Measurements from ENCODE around the gene RSPH10B.
"Not testable (repeated sequence)": the region's sequence is repeated elsewhere in the genome, so short reads cannot be mapped to it uniquely, and the experiment has no call there.

Gene RSPH10B

DNA sequence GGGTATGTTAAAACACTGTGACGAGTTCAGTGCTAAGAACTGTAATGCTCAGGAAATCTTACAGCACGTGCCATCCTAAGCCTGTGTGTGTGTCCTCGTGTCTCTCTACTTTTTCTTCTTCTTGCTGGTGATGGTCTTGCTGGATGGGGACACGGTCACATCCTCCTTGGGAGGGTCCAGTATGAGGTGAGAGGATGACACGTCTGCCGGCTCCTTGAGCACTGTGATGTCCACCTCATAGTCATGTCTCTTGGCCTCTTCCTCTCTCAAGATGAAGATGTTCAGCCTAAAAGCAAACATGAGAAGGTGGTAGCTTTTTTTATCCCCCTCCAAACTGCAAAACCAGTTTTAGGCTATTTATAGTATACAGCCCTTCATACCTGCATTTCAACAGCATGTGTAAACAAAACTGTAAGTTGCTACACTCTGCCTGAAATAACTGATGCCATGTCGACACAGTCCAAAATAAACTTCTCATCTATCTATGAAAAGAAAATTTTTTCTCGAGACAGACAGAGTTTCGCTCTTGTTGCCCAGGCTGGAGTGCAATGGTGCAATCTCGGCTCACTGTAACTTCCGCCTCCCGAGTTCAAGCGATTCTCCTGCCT, 44.1 kb downstream of the RSPH10B start:
- DNase-seq (ENCODE audit: low read depth, low spot score) = not testable (repeated sequence)

DNA sequence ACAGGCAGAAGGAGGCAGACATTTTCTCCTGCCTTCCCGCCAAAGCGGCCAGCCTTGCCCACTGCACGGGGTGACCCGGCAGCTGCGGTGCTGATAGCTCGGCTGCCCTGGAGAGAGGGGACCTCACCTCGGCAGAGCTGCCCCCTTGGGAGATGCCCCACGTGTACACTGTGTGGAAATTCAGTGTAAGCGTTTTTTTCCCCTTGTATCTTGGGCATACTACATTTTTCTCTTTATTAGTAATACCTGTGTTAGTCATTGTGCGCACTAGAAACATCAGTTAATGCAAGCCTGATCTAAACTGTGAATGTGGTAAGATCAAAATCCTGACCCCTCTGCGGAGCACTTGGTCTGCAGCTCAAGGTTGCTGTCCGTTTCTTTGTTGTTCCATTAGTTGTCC, 45.9 kb downstream of the RSPH10B start:
- DNase-seq (ENCODE audit: low read depth, low spot score) = not testable (repeated sequence)

DNA sequence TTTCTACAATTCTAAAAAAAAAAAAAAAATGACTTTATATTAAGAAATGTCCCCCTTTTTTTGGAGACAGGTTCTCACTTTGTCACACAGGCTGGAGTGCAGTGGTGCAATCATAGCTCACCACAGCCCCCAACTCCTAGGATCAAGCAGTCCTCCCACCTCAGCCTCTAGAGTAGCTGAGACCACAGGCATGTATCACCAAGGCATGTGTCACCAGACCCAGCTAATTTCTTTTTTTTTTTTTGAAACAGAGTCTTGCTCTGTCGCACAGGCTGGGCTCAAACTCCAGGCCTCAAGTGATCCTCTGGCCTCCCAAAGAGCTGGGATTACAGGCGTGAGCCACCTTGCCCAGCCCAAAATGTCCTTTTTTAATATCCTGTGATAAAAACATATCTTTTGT, 46.3 kb downstream of the RSPH10B start:
- DNase-seq (ENCODE audit: low read depth, low spot score) = not testable (repeated sequence)

DNA sequence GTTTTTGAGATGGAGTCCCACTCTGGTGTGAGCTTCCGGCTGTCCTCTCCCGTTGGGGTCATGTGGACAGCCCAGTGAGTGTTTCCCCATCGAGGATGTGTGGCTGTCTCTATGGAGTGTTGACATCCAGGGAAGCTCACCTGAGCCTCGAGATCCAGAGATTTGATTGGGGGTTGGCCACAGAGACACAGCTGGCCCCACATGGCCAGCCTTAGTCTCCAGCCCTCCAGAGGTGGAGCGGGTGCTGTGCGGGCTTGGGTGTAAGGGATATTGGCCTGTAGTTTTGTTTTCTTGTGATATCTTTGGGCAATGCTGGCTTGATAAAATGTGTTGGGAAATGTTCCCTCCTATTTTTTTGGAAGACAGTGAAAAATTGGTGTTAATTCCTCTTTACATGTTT, 54.0 kb downstream of the RSPH10B start:
- DNase-seq (ENCODE audit: low read depth, low spot score) = not testable (repeated sequence)

DNA sequence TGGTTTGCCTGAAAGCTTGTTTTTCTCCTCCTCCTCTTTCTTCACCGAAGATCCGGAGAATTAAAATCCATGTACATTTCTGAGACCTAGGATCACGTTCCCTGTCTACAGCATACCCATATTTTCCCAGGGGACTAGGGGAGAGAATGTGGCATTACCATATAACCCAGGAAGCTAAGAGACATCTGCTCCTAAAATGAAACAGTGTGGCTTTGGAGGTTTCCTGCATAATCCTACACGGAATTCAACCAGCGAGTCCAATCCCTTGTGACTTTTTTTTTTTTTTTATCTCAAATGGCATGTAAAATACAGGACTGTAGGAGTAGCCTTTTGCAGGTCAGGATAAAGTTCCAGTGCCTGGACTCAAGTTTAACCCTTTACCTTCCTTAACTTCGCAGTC, 61.7 kb downstream of the RSPH10B start:
- not testable (repeated sequence) for DNase-seq (ENCODE audit: low read depth, low spot score)

DNA sequence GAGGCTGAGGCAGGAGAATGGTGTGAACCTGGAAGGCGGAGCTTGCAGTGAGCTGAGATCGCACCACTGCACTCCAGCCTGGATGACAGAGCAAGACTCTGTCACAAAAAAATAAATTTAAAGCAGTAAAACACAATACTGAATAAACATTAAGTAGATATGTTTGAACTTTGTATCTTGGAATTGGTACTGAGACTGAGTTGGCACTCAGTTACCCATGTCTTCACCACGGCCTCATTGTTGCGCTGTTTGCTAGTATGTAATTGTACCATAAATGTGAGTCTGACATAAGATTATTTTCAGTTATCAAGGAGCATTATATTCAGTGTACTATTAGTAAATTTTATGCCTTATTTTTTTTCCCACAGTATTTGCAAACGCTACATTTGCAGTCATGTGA, 65.8 kb downstream of the RSPH10B start:
- not testable (repeated sequence) for DNase-seq (ENCODE audit: low read depth, low spot score)

DNA sequence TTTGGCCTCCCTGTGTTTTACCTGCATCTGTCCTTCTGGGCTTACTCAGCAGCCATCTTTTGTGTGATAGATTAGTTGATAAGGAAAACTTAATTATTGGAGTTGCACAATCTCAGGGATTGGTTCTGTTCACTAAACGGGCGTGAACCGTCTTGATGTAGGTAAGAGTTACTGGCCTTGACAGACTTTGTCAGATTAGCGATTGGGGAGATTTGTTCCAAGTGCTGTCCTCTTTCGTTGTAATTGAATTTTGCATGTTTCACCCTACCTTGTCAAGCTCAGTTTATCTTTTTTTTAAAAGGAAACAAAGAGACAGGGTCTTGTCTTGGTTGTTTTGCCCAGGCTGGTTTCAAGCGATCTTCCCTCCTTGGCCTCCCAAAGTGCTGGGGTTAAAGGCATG, 67.5 kb downstream of the RSPH10B start:
- not testable (repeated sequence) for DNase-seq (ENCODE audit: low read depth, low spot score)

DNA sequence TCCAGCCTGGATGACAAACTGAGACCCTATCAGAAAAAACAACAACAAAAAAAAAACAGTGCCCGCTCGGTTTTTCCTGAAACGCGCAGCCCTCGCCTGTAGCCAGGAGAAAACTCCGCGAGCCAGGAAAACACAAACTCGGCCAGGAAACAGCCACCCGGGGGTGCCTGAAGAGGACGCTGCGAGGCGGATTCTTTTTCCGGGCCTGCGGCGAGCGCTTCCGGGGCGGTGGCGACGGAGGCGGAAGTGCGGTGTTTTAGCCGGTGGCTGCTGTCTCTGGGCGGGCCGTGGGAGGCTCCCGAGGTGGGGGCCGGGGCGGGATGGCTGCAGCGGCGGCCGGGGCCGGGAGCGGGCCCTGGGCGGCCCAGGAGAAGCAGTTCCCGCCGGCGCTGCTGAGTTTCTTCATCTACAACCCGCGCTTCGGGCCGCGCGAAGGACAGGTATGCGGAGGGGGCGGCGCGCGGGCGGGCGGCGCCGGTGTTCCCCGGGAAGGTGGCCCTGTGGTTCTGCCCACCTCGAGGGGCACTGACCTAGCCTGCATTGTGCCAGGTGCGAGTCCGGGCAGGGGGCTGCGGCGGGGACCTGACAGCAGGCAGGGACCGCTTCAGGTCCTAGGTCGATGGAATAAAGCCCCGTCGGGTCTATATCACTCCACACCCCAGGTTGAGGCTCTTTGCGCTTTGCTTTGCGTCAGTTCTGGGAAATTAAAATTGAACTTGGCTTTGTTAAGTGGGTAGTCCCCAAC, 71.8 kb downstream of the RSPH10B start, which contains the start of gene CCZ1:
TSS of gene CCZ1 (plus strand) at position 254 of the 745 bp plus-strand sequence. CDS start at position 321, 67 bp downstream.
- DNase-seq (ENCODE audit: low read depth, low spot score) = peak; percentile 75

DNA sequence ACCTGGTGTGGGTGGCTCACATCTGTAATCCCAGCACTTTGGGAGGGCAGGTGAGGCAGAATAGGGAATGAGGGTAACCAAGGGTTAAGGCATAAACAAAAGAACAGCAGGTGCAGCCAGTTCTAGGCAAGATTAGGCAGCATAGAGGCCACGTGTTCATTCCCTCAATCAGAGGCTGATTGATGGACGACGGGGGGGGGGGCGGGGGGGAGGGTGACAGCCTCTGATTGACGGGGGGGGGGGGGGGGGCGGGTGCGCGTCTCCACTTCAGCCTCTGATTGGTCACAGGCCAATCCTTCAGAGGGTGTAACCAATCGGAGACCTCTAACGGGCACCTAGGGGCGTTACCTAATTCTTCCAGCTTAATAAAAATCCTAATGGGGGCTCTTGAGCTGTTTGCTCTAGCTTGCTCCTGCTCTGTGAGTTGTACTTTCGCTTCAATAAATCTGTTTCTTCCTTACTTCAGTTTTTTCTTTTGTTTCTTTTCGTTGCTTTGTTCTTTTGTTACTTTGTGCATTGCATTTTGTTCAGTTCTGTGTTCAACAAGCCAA, 73.0 kb downstream of the RSPH10B start:
- DNase-seq (ENCODE audit: low read depth, low spot score) = not testable (repeated sequence)

DNA sequence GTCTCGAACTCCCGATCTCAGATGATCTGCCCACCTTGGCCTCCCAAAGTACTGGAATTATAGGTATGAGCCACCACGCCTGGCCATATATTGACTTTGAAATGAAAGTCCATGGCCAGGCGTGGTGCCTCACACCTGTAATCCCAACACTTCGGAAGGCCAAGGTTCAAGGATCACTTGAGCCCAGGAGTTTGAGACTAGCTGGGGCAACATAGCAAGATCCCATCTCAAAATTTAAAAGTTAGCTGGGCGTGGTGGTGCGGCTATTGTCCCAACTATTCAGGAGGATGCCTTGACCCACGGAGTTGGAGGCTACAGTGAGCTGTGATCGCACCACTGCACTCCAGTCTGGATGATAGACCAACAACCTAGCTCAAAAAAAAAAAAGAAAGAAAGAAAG, 78.0 kb downstream of the RSPH10B start:
- no peak for DNase-seq (ENCODE audit: low read depth, low spot score)

DNA sequence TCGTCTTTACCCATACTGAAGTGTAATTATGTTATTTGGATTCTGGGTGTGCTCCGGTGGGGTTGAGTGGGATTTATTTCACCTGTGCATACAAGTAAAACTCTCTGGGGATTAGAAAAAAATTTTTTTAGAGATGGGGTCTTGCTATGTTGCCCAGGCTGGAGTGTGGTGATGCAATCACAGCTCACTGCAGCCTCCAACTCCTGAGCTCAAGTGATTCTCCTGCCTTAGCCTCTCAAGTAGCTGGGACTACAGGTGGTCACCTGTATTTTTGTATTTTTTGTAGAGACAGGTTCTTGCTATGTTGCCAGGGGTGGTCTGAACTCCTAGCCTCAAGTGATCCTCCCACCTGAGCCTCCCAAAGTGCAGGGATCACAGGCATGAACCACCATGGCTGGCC, 80.2 kb downstream of the RSPH10B start:
- DNase-seq (ENCODE audit: low read depth, low spot score) = not testable (repeated sequence)

DNA sequence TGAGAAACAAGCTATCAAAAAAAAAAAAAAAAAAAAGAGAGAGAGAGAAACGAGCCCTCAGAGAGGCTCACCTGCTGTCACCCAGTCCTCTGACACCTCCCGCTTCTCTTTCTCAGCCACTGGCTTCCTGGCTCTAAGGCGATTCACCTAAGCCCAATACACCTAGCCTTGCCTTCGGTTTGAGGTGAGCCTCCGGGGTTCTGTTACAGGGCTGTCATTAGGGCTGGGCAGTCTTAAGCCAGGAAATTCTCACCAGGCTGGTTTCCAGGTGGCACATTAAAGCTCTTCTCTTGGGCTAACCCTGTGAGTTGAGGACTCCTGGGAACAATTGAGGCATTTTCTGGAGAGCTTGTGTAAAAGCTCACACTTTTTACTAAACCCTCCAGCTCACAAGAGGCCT, 82.5 kb downstream of the RSPH10B start:
- not testable (repeated sequence) for DNase-seq (ENCODE audit: low read depth, low spot score)

DNA sequence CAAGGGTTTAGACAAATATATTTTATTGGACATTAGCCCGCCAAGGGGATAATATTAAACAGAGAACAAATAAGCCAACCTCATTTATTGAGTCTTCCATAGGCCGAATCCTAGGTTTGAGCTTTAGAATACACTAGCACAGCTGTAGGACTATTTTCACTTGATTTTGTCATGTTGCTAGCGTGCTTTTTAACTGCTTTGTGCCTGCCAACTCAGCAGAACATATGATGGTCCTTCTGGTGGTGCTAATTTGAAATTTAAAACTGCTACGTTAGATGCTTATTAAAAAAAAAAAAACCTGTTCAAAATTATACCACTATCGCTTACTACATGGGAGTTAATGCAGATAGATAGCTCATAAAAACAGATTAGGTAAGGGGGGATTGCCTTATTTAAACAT, 86.1 kb downstream of the RSPH10B start:
- DNase-seq (ENCODE audit: low read depth, low spot score) = not testable (repeated sequence)

DNA sequence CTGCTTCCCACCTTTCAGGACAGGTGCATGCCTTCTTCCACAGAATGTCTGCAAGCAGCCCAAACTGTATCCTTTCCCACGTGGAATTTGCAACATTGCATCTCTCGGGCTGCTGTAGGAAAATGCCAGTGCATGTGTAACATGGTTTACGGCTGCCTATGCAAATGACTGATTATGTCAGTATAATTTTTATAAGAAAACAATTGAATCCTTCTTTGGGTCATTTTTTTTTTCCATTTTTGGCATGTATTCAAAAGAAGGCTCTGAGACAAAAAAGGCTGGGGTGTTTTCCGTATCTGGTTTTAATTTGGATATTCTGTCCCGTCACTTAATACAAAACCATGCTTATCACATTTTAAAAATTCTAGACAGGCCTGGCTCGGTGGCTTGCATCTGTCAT, 90.4 kb downstream of the RSPH10B start:
- not testable (repeated sequence) for DNase-seq (ENCODE audit: low read depth, low spot score)

DNA sequence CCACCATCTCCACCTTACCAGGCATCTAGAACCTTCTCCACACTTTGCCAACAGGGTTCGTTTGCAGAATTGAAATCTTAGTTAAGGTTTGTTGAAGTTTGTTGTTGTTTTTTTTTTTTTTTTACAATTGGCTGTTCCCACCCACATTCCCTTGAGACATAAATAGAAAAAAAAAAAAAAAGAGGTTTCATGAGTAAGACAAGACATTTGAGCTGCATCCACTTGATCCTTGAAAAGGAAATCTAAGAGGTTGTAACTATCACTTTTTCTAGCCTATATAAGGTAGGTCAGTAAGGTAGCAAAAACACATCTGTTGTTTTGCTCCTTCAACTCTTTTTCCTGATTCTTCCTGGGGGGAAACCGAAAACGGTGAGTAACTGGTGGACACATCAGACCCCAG, 90.9 kb downstream of the RSPH10B start:
- DNase-seq (ENCODE audit: low read depth, low spot score) = not testable (repeated sequence)
